Fibroblast of lung (primary cell): ENCODE measurements around the gene PMIS2.

Source experiments
- EZH2 ChIP-seq: IDR thresholded peaks from 2 replicates; pipeline ENCODE4 v1.5.1; 2012; ENCODE audit warnings: low read length, control low read depth, mild to moderate bottlenecking; ENCODE audit errors: missing control alignments
- TF ChIP-seq, protein P1 (sequence below), 2 donors: IDR thresholded peaks in 1 of 2; conservative IDR thresholded peaks in 1 of 2; 1 replicate in 1 of 2; 2 replicates in 1 of 2; pipeline ENCODE4 v1.5.1; 2011 to 2012; ENCODE audit warnings: low read length in 2 of 2, control low read depth in 1 of 2, inconsistent platforms in 1 of 2, low read depth in 1 of 2, mild to moderate bottlenecking in 1 of 2

GRCh38 chr19:35571406-35571965 is 14.5 kb upstream of the PMIS2 start:
- no peak for TF ChIP-seq EZH2
- TF ChIP-seq, protein P1, sequence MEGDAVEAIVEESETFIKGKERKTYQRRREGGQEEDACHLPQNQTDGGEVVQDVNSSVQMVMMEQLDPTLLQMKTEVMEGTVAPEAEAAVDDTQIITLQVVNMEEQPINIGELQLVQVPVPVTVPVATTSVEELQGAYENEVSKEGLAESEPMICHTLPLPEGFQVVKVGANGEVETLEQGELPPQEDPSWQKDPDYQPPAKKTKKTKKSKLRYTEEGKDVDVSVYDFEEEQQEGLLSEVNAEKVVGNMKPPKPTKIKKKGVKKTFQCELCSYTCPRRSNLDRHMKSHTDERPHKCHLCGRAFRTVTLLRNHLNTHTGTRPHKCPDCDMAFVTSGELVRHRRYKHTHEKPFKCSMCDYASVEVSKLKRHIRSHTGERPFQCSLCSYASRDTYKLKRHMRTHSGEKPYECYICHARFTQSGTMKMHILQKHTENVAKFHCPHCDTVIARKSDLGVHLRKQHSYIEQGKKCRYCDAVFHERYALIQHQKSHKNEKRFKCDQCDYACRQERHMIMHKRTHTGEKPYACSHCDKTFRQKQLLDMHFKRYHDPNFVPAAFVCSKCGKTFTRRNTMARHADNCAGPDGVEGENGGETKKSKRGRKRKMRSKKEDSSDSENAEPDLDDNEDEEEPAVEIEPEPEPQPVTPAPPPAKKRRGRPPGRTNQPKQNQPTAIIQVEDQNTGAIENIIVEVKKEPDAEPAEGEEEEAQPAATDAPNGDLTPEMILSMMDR (conservative IDR thresholded peaks at IDR 0.05 in 1 of 2, IDR thresholded peaks at IDR 0.05 in 1 of 2; ENCODE audit: low read depth in 1 of 2, low read length in 2 of 2), result no peak
